PC-3 (cell line): Measurements from ENCODE around the gene PTPRA.

Experiments
- EZH2 ChIP-seq: fragments of 300-600 bp; sonication (generic); IDR thresholded peaks from one replicate; pipeline ENCODE4 v1.6.1; 2017; ENCODE audit warnings: antibody characterized with exemption, mild to moderate bottlenecking, low read length; ENCODE audit not compliant: unreplicated experiment
- EZH2phosphoT487 ChIP-seq: fragments of 300-600 bp; sonication (generic); IDR thresholded peaks from 2 replicates; pipeline ENCODE4 v1.6.1; 2018; ENCODE audit warnings: mild to moderate bottlenecking, antibody characterized with exemption, low read length, borderline replicate concordance
- TF ChIP-seq, protein P1 (sequence below): fragments of 300-600 bp; sonication (generic); conservative IDR thresholded peaks from 2 replicates; pipeline ENCODE4 v1.5.1; 2017; ENCODE audit warnings: antibody characterized with exemption, low read depth, mild to moderate bottlenecking, low read length

DNA sequence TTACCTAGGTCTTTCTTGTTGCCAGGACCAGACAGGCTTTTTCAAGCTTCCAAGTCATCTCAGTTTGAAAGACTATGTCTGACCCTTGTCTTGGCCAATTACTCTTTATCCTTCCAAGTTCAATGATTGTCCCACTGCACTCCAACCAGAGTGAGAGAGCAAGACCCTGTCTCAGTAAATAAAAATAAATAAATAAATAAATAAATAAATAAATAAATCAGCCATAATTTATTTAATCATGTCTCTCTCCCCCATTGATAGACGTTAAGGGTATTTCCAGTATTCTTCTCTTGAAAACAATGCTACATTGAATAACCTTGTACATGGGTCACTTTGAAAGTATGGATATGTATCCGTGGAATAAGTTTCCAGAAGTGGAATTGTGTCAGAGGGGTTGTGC, 83.2 kb downstream of the PTPRA start:
- TF ChIP-seq, protein P1, sequence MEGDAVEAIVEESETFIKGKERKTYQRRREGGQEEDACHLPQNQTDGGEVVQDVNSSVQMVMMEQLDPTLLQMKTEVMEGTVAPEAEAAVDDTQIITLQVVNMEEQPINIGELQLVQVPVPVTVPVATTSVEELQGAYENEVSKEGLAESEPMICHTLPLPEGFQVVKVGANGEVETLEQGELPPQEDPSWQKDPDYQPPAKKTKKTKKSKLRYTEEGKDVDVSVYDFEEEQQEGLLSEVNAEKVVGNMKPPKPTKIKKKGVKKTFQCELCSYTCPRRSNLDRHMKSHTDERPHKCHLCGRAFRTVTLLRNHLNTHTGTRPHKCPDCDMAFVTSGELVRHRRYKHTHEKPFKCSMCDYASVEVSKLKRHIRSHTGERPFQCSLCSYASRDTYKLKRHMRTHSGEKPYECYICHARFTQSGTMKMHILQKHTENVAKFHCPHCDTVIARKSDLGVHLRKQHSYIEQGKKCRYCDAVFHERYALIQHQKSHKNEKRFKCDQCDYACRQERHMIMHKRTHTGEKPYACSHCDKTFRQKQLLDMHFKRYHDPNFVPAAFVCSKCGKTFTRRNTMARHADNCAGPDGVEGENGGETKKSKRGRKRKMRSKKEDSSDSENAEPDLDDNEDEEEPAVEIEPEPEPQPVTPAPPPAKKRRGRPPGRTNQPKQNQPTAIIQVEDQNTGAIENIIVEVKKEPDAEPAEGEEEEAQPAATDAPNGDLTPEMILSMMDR: no peak
- TF ChIP-seq EZH2phosphoT487 (no peak), EZH2 (no peak)
